ENCODE measurements around the gene NUP42. TPM values are rescaled to one million over a fixed set of nuclear protein-coding genes. Genes with fewer than 3 reads are reported as not detected.
"Not testable (repeated sequence)": the region's sequence is repeated elsewhere in the genome, so short reads cannot be mapped to it uniquely, and the experiment has no call there.

NUP42 gene
- total RNA-seq, 1 donor from 2014 or later: 38.9 TPM

GRCh38 chr7:23204241-23204640 lies 22.4 kb downstream of the NUP42 start:
- no peak for DNase-seq

DNA sequence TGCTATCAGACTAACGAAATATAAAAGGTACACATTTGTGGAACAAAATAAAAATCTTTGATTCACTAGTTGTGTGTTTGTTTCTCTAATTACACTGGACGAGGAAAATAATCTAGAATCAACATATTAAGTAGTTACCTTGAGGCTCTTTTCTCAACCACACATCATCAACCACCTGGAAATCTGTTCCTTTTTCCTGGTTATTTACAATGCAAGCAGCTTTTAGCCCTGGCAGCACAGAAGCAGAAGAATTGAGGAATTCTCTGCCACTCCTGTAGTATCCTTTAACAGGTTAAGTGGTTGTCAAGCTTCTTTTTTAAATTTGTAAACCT lies 23.7 kb downstream of the NUP42 start:
- DNase-seq: no peak

- DNase-seq: peak; percentile 25
These were observed 24.3 kb downstream of the NUP42 start for GRCh38 chr7:23205909-23206767.

GRCh38 chr7:23207021-23207420 lies 25.2 kb downstream of the NUP42 start:
- no peak for DNase-seq

DNA sequence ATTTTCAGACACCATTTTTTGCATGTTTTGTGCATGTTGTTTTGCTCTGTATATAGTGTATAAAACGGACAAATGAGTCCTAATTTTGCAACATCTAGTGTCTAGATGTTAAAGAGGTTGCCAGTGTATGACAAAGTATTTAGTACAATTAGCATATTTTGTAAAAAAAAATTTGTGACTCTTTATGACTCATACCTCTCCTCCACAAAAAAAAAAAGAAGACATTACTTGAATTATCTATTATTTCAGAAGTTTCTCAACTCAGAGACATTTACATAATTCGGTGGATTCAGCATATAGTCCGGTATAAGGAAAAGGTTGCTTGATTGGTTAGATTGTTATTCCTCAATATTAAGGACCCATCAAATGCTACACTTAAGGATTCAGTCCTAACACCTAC lies 26.0 kb downstream of the NUP42 start:
- DNase-seq: no peak

DNA sequence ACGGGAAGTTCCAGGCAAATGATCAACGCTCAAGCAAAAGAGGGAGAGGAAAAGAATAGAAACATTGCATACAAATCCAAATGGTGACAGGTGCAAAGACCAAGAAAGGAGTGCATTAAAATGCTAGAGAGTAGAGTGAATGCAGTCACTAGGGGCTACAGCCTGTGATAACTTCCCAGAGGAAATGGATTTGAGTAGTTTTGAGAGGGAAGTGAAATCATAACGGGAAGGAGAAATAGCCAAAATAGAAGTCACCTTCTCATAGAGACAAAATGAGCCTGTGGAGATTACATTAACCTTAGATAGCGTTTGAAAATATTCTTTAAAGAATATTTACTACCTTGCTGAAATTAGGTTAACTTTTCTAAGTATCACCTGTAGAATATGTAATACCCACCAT lies 26.5 kb downstream of the NUP42 start:
- DNase-seq: no peak

GRCh38 chr7:23210506-23210905 lies 28.7 kb downstream of the NUP42 start:
- DNase-seq: no peak

DNA sequence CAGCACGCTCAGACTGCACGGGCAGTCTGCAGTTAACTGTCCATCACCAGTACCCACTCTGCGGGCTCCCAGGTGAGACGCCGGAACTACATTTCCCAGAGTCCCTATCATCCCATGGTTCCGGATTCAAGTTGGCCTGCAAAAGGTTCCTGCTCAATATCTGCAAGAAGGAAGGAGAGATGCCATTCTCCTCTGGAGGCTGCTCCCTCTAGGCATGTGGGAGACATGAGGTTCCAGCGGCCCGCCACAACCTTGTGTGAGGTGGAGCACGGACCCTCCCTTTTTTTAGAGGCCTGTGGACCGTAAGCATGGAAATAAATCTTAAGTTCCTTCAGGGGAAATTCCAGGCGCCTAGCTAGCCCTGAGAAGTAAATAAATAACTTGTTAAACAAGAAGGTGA lies 29.7 kb downstream of the NUP42 start:
- no peak for DNase-seq

DNA sequence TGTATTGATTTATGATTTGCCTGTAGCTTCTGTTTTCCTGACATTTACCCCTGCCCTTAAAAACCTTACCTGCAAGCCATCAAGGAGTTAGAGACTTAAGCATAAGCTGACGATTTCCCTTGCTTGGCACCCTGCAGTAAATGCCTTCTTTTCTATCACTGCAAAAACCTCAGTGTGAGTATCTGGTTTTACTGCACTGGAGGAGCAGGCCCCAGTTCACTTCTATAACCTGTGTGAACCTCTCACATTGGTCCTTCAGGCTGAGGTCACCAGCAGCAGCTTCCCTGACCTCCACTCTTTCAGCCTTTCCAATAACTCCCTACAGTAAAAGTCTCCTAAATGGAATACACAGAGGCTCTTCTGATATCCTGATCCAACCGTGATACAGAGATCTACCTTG lies 30.5 kb downstream of the NUP42 start:
- no peak for DNase-seq

DNA sequence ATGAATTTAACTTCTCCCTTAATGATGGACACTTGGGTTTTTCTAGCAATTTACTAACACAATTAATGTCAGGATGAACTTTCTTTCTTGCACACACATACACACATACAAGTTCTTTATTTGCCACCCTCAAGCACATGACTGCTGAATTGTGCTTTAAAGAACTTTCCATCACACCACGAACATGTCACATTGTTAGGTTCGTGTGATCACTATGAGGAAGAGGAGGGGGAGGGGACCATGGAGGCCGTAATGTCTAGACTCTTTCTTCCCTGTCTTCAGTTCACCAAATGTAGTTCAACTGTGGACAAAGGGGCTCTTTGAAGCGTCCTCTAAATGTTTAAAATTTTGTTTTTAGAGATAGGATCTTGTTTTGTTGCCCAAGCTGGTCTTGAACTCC lies 31.0 kb downstream of the NUP42 start:
- DNase-seq: no peak

- no peak for DNase-seq
These were observed 31.9 kb downstream of the NUP42 start for GRCh38 chr7:23213755-23214154.

DNA sequence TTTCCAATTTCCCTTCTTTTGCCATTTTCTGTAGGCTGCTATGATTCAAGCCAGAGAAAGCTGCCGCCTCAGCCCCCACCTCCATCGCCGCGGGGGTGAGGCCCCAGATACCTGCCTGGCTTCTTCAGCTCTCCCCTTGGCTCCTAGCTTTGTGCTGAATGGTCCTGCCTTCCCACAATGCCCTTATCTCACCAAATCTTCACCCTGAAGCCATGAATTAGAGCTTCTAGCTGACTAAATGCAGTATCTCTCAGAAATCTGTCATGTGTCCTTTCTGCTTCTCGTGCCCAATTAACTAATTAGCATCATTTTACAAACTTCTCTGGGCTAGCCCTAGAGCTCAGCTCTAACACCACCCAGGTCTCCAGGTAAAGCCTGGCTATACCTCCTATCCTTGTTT lies 32.6 kb downstream of the NUP42 start:
- DNase-seq: no peak

DNA sequence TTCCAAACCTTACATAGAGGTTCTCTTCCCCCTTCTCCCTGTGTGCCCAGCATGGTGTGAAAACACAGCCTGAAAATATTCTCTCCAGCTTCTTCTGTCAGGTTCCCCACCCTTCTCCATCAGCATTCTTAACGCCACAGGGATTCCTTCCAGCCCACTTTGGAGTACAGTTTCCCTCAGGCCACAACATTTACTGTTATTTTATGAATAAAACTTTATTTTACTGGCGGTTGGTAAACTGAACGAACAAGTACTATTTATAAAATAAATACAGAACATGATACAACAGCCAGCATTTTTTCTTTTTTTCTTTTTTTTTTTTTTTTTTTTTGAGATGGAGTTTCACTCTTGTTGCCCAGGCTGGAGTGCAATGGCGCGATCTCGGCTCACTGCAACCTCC lies 33.1 kb downstream of the NUP42 start:
- no peak for DNase-seq

- no peak for DNase-seq
These were observed 34.2 kb downstream of the NUP42 start for GRCh38 chr7:23216021-23216420.

GRCh38 chr7:23218196-23218595 lies 36.3 kb downstream of the NUP42 start:
- DNase-seq: no peak

DNA sequence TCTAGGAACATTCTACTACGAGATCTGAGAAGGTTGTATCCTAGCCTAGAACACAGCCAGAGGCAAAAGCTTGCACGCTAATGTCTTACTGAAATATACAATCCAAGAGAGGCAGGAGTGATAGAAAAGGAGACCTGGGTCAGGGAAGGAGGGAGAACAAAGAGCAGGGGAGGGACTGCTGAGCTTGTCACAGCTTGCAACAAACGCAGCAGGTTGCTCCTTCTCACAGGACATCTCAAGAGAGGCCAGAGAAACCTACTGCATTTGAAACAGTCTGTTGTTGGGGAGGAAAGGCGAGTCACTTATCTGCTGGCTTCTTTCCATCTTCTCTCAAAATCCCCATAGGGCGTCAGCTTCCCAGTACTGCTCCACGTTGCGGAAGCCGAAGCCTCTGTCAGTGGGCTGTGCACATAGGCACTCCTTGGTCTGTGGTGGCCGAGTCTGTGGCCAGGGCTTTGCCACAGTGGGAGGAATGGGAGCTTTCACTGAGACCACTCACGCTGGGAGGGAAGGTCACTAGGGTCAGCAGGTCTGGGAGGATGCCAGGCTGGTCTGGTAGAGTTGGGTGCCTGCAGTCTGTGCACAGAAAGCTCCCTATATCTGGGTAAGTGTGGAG lies 39.0 kb downstream of the NUP42 start:
- no peak for DNase-seq

DNA sequence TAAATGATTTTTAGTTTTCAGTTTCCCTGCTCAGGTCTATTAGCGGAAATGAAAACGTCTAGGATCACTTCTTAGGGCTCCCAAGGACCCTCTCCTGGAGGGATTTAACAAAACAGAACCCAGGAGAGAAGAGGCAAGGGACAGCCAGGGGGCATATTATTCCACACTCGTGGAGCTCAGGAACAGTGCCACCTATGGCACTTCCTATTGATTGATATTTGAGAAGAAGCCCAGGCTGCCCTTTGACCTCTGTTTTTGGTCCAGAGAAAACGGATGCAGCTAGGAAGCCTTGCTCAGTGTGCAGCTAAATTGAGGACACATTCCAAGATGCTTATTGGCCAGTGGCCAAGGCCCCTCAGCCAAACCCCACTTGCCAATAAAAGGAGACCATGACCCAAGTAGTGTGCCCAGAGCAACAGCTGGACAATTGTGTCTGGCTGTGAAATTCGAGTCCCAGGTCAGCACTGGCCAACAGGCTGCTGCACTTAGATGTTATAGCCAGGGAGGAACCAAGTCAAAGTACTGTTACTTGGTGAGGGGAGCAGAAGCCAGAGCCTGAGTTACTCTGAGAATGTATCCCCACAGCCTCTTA lies 40.7 kb downstream of the NUP42 start:
- DNase-seq: no peak

- not testable (repeated sequence) for DNase-seq
These were observed 42.5 kb downstream of the NUP42 start for GRCh38 chr7:23224364-23224763.

DNA sequence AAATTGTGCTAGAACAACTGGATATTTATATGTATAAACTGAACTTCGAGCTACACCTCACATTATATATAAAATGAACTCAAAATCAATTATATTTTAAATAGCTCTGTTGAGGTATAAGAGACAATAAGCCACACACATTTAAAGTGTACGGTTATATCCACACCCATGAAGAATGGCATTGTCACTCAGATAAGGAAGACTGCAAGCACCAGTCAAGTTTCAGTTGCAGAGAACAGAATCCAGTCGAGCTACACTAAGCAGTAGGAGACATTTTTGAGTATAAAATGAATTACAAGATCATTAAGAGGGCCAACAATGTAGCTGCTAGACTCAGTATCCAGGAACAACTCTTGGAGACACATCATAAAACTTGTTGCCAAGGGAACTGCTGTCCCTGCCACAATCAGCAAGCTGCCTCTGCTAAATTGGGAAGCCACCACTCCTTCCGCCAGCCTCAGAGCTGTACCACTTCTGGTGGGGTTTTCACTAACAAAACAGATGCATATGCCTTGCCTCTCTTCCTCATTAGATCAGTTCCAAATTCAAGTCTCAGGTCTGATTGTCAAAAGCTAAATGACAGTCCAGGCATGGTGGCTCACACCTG lies 45.1 kb downstream of the NUP42 start:
- DNase-seq: no peak

GRCh38 chr7:23228412-23228811 lies 46.6 kb downstream of the NUP42 start:
- DNase-seq: no peak

GRCh38 chr7:23230641-23231101 lies 48.8 kb downstream of the NUP42 start:
- no peak for DNase-seq

GRCh38 chr7:23232966-23233365 lies 51.1 kb downstream of the NUP42 start:
- DNase-seq: no peak
